ENCODE results near the gene PHLDB2.

The PHLDB2 gene

GRCh38 chr3:111884411-111885018 is 25.4 kb downstream of the PHLDB2 start:
- no peaks in the 10 kb centered on the region for H3K4me1 ChIP-seq (ENCODE audit: control insufficient read depth, insufficient read depth, low read length)
- H3K4me2 ChIP-seq (ENCODE audit: low read length) = no peak overlapping the region
- no peak overlapping the region for H3K9ac ChIP-seq (ENCODE audit: low read depth, low read length)
- no peaks in the 10 kb centered on the region for H3K27me3 ChIP-seq (ENCODE audit: control insufficient read depth, insufficient read depth, low read length)
- H3K4me3 ChIP-seq (ENCODE audit: low read length) = no peak overlapping the region
- H3K9me3 ChIP-seq (replicated peaks; ENCODE audit: low read length) = no peaks in the 10 kb centered on the region
- peaks cover 24% of the 10 kb centered on the region for H3K36me3 ChIP-seq (ENCODE audit: insufficient read depth, low read length)

- no peaks in the 10 kb centered on the region for H3K27me3 ChIP-seq (ENCODE audit: control insufficient read depth, insufficient read depth, low read length)
- no peak overlapping the region for H3K4me3 ChIP-seq (ENCODE audit: low read length)
- no peak overlapping the region for H3K4me2 ChIP-seq (ENCODE audit: low read length)
- peaks cover 33% of the 10 kb centered on the region for H3K36me3 ChIP-seq (ENCODE audit: insufficient read depth, low read length)
- no peaks in the 10 kb centered on the region for H3K9me3 ChIP-seq (replicated peaks; ENCODE audit: low read length)
- peaks cover 7% of the 10 kb centered on the region for H3K4me1 ChIP-seq (ENCODE audit: control insufficient read depth, insufficient read depth, low read length)
- H3K9ac ChIP-seq (ENCODE audit: low read depth, low read length) = no peak overlapping the region
Observed at GRCh38 chr3:111885578-111885977, 26.5 kb downstream of the PHLDB2 start.

GRCh38 chr3:111890051-111890580 is 31.1 kb downstream of the PHLDB2 start:
- Histone ChIP-seq H3K4me3 (ENCODE audit: low read length) (no peak overlapping the region), H3K4me1 (ENCODE audit: control insufficient read depth, insufficient read depth, low read length) (peaks cover 12% of the 10 kb centered on the region), H3K36me3 (ENCODE audit: insufficient read depth, low read length) (peaks cover 24% of the 10 kb centered on the region), H3K4me2 (ENCODE audit: low read length) (no peak overlapping the region), H3K9me3 (replicated peaks; ENCODE audit: low read length) (no peaks in the 10 kb centered on the region), H3K27me3 (ENCODE audit: control insufficient read depth, insufficient read depth, low read length) (no peaks in the 10 kb centered on the region), H3K9ac (ENCODE audit: low read depth, low read length) (no peak overlapping the region)

DNA sequence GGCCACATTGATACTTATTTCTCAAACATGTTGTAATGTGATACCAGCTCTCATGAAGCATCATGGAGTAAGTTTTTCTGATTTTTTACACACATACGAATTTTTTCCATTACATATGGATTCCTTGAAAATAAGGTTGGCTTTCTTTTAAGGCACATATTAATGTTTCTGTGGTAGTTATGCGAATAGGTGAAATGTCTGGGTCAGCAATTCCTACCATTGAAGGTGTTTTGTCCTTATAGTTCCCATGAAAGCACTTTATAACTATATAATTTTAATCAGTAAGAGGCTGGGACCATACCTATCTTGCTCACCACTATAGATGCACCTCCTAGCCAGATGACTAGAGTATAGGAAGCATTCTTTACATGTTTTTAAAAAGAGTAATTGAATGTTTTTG is 33.0 kb downstream of the PHLDB2 start:
- Histone ChIP-seq H3K4me2 (ENCODE audit: low read length) (no peak overlapping the region), H3K9ac (ENCODE audit: low read depth, low read length) (no peak overlapping the region), H3K36me3 (ENCODE audit: insufficient read depth, low read length) (peaks cover 9% of the 10 kb centered on the region), H3K4me1 (ENCODE audit: control insufficient read depth, insufficient read depth, low read length) (peaks cover 12% of the 10 kb centered on the region), H3K9me3 (replicated peaks; ENCODE audit: low read length) (no peaks in the 10 kb centered on the region), H3K4me3 (ENCODE audit: low read length) (no peak overlapping the region), H3K27me3 (ENCODE audit: control insufficient read depth, insufficient read depth, low read length) (no peaks in the 10 kb centered on the region)

GRCh38 chr3:111895071-111895470 is 36.0 kb downstream of the PHLDB2 start:
- H3K4me3 ChIP-seq (ENCODE audit: low read length) = no peak overlapping the region
- H3K4me1 ChIP-seq (ENCODE audit: control insufficient read depth, insufficient read depth, low read length) = peaks cover 8% of the 10 kb centered on the region
- H3K9ac ChIP-seq (ENCODE audit: low read depth, low read length) = no peak overlapping the region
- no peaks in the 10 kb centered on the region for H3K27me3 ChIP-seq (ENCODE audit: control insufficient read depth, insufficient read depth, low read length)
- no peaks in the 10 kb centered on the region for H3K9me3 ChIP-seq (replicated peaks; ENCODE audit: low read length)
- no peak overlapping the region for H3K4me2 ChIP-seq (ENCODE audit: low read length)
- peaks cover 10% of the 10 kb centered on the region for H3K36me3 ChIP-seq (ENCODE audit: insufficient read depth, low read length)

DNA sequence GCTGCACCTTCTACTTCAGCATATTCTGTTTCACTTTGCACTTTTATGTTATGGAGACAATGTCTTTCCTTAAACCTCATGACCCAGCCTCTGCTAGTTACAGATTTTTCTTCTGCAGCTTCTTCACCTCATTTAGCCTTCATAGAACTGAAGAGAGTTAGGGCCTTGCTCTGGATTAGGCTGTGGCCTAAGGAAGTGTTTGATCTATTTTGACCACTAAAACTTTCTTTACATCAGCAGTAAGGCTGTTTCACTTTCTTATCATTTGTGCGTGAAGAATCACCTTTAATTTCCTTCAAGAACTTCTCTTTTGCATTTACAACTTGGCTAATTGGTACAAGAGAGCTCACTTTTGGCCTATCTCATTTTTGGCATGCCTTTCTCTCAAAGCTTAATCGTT is 40.9 kb downstream of the PHLDB2 start:
- Histone ChIP-seq H3K9ac (ENCODE audit: low read depth, low read length) (no peak overlapping the region), H3K9me3 (replicated peaks; ENCODE audit: low read length) (no peaks in the 10 kb centered on the region), H3K27me3 (ENCODE audit: control insufficient read depth, insufficient read depth, low read length) (no peaks in the 10 kb centered on the region), H3K4me2 (ENCODE audit: low read length) (no peak overlapping the region), H3K4me3 (ENCODE audit: low read length) (no peak overlapping the region), H3K36me3 (ENCODE audit: insufficient read depth, low read length) (peaks cover 9% of the 10 kb centered on the region), H3K4me1 (ENCODE audit: control insufficient read depth, insufficient read depth, low read length) (peaks cover 32% of the 10 kb centered on the region)

DNA sequence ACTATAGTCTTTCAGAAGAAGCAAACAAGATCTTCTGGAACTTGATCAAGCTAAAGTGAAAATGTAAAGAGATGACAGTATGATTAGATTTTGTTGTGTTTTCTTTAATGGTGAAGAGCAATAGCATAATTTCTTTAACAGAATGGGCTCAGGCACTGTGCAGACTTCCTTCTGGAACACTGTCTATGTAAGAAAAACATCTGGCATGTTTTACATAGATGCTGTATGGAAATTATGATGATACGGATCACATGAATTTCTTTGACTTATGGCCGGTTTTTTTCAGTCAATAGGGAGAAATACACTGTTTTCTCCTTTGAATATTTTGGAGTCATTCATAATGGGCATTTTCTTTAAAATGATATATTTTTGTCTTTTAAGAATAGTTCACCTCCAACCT is 42.6 kb downstream of the PHLDB2 start:
- H3K4me2 ChIP-seq (ENCODE audit: low read length) = no peak overlapping the region
- no peak overlapping the region for H3K4me3 ChIP-seq (ENCODE audit: low read length)
- peaks cover 12% of the 10 kb centered on the region for H3K36me3 ChIP-seq (ENCODE audit: insufficient read depth, low read length)
- H3K9me3 ChIP-seq (replicated peaks; ENCODE audit: low read length) = no peaks in the 10 kb centered on the region
- no peak overlapping the region for H3K9ac ChIP-seq (ENCODE audit: low read depth, low read length)
- H3K27me3 ChIP-seq (ENCODE audit: control insufficient read depth, insufficient read depth, low read length) = no peaks in the 10 kb centered on the region
- peaks cover 34% of the 10 kb centered on the region for H3K4me1 ChIP-seq (ENCODE audit: control insufficient read depth, insufficient read depth, low read length)

- no peak overlapping the region for H3K9ac ChIP-seq (ENCODE audit: low read depth, low read length)
- peaks cover 12% of the 10 kb centered on the region for H3K36me3 ChIP-seq (ENCODE audit: insufficient read depth, low read length)
- no peak overlapping the region for H3K4me2 ChIP-seq (ENCODE audit: low read length)
- no peak overlapping the region for H3K4me3 ChIP-seq (ENCODE audit: low read length)
- peaks cover 34% of the 10 kb centered on the region for H3K4me1 ChIP-seq (ENCODE audit: control insufficient read depth, insufficient read depth, low read length)
- H3K27me3 ChIP-seq (ENCODE audit: control insufficient read depth, insufficient read depth, low read length) = no peaks in the 10 kb centered on the region
- H3K9me3 ChIP-seq (replicated peaks; ENCODE audit: low read length) = no peaks in the 10 kb centered on the region
Observed at GRCh38 chr3:111902534-111902933, 43.5 kb downstream of the PHLDB2 start.

GRCh38 chr3:111903067-111903511 is 44.0 kb downstream of the PHLDB2 start:
- H3K4me3 ChIP-seq (ENCODE audit: low read length) = no peak overlapping the region
- peak overlapping the region; percentile 57 for H3K9ac ChIP-seq (ENCODE audit: low read depth, low read length)
- no peaks in the 10 kb centered on the region for H3K9me3 ChIP-seq (replicated peaks; ENCODE audit: low read length)
- peak overlapping the region; percentile 35 for H3K4me2 ChIP-seq (ENCODE audit: low read length)
- no peaks in the 10 kb centered on the region for H3K27me3 ChIP-seq (ENCODE audit: control insufficient read depth, insufficient read depth, low read length)
- peaks cover 34% of the 10 kb centered on the region for H3K4me1 ChIP-seq (ENCODE audit: control insufficient read depth, insufficient read depth, low read length)
- peaks cover 15% of the 10 kb centered on the region for H3K36me3 ChIP-seq (ENCODE audit: insufficient read depth, low read length)

DNA sequence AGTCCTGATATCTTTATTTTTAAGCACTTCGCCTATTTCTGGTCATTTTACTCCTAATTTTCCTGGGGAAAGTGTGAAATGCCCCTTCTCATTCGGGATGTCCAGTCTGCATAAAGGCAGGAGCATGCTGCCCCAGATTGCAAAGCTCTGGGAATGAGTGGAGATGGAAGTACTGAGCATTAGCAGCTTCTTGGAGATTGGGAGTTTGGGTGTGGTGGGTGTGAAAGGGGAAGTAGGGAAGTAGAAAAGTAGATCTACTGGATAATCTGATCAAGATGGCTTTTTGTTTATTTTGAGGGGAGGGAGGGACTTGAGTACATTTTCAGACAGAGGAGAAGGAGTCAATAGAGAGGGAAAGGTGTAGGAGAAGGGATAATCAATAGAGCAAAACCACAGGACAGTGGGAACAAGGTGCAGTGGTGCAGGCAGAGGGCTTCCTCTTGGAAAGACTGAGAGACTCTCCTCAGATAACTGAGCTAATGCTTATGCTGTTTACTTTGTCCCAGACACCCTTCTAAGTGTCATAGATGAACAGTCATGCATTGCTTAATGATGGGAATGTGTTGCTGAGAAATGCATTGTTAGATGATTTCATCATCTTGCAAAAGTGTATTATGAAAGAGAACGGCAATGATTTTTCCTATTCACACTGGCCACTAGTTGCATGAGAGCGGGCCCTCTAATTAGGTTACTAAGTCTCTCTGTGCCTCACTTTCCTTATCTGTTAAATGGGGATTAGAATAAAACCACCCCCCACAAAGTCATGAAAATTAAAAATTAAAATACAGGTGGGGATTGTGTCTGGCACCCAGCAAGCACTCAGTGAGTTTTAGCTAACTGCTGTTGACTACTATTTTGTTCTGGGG is 45.5 kb downstream of the PHLDB2 start:
- Histone ChIP-seq H3K36me3 (ENCODE audit: insufficient read depth, low read length) (peaks cover 20% of the 10 kb centered on the region), H3K27me3 (ENCODE audit: control insufficient read depth, insufficient read depth, low read length) (no peaks in the 10 kb centered on the region), H3K9me3 (replicated peaks; ENCODE audit: low read length) (no peaks in the 10 kb centered on the region), H3K4me2 (ENCODE audit: low read length) (peak overlapping the region; percentile 22), H3K4me1 (ENCODE audit: control insufficient read depth, insufficient read depth, low read length) (peaks cover 34% of the 10 kb centered on the region), H3K9ac (ENCODE audit: low read depth, low read length) (peak overlapping the region; percentile 38), H3K4me3 (ENCODE audit: low read length) (no peak overlapping the region)

GRCh38 chr3:111906656-111907055 is 47.6 kb downstream of the PHLDB2 start:
- no peaks in the 10 kb centered on the region for H3K27me3 ChIP-seq (ENCODE audit: control insufficient read depth, insufficient read depth, low read length)
- peaks cover 14% of the 10 kb centered on the region for H3K36me3 ChIP-seq (ENCODE audit: insufficient read depth, low read length)
- no peak overlapping the region for H3K4me3 ChIP-seq (ENCODE audit: low read length)
- H3K9me3 ChIP-seq (replicated peaks; ENCODE audit: low read length) = no peaks in the 10 kb centered on the region
- no peak overlapping the region for H3K9ac ChIP-seq (ENCODE audit: low read depth, low read length)
- no peak overlapping the region for H3K4me2 ChIP-seq (ENCODE audit: low read length)
- peaks cover 45% of the 10 kb centered on the region for H3K4me1 ChIP-seq (ENCODE audit: control insufficient read depth, insufficient read depth, low read length)
